Aorta (tissue), 5 donors: ENCODE results near the gene IL1RAPL1. TPM values are rescaled to one million over a fixed set of nuclear protein-coding genes. Genes with fewer than 3 reads are reported as not detected.

Source experiments
- ATAC-seq: fragments of 200-7000 bp; cut with Tn5 transposase; one replicate; pipeline ENCODE4 v1.9.1; 2022; ENCODE audit warnings: moderate library complexity; ENCODE audit not compliant: low FRiP score
- DNase-seq, 2 donors: peaks; one replicate each; pipeline ENCODE4 v3.0.0-alpha.2; 2020
- H3K27ac ChIP-seq, 2 donors: one replicate each; pipeline ENCODE4 v1.5.1; 2013; ENCODE audit warnings: low read length in 2 of 2, mild to moderate bottlenecking in 2 of 2, moderate library complexity in 2 of 2, control low read depth in 1 of 2, inconsistent platforms in 1 of 2, low read depth in 1 of 2
- H3K27me3 ChIP-seq, 2 donors: one replicate each; pipeline ENCODE4 v1.6.1; 2013; ENCODE audit warnings: control low read depth in 1 of 2, low read length in 1 of 2, mild to moderate bottlenecking in 1 of 2, moderate library complexity in 1 of 2; ENCODE audit not compliant: insufficient read depth in 2 of 2, control insufficient read depth in 1 of 2
- H3K36me3 ChIP-seq, 2 donors: one replicate each; pipeline ENCODE4 v1.6.1; 2013; ENCODE audit warnings: control low read depth in 1 of 2, low read length in 1 of 2, mild to moderate bottlenecking in 1 of 2; ENCODE audit not compliant: insufficient read depth in 2 of 2, control insufficient read depth in 1 of 2
- H3K4me1 ChIP-seq, 2 donors: one replicate each; pipeline ENCODE4 v1.6.1; 2013; ENCODE audit warnings: low read length in 2 of 2, control low read depth in 1 of 2, mild to moderate bottlenecking in 1 of 2, moderate library complexity in 1 of 2; ENCODE audit not compliant: insufficient read depth in 2 of 2, control insufficient read depth in 1 of 2
- H3K4me3 ChIP-seq, 2 donors: one replicate each; pipeline ENCODE4 v1.5.1; 2013; ENCODE audit warnings: low read length in 2 of 2, control low read depth in 1 of 2, mild to moderate bottlenecking in 1 of 2
- H3K9me3 ChIP-seq: one replicate; pipeline ENCODE4 v1.6.1; 2013; ENCODE audit warnings: mild to moderate bottlenecking, low read length; ENCODE audit not compliant: control insufficient read depth
- WGBS, 2 donors: extraction: QIAGEN DNeasy Blood & Tissue Kit; methylation state at CpG; one replicate each; pipeline ENCODE4 v1.1.7; 2013; 5-methylcytosine and 5-hydroxymethylcytosine counted together
- intact Hi-C, 2 donors: fragments of 100-400 bp; cut with DNase I; formaldehyde crosslinking; loops; one replicate each; pipeline versions ENCODE4 v1.14.2 to v1.15.0; 2022
- polyA plus RNA-seq, 2 donors: library from polyadenylated mRNA; stranded (reverse); fragments of 200-250 nt; gene quantifications; one replicate each; pipeline ENCODE4 v1.2.3, GENCODE V29; 2013
- total RNA-seq, 2 donors: library from RNA; stranded (reverse); fragmentation: NEBNext Ultra II Directional; extraction: Animal tissue kit (Norgen Biotek cat#: 25700); gene quantifications; one replicate each; pipeline ENCODE4 v1.2.1, GENCODE V29; 2021
- donor health status: healthy with polysubstance abuse.
- donor health status: Bipolar disorder and iron deficiency.
- donor health status: DM: no; HTN: no; CAD: no.
- donor health status: DM: no; HTN: no; CAD: no.
- donor health status: DM: yes; HTN: yes; CAD: no.

Gene IL1RAPL1
- total and polyA plus RNA-seq, 4 donors: 0.24 to 0.26 TPM; not detected in 2

DNA sequence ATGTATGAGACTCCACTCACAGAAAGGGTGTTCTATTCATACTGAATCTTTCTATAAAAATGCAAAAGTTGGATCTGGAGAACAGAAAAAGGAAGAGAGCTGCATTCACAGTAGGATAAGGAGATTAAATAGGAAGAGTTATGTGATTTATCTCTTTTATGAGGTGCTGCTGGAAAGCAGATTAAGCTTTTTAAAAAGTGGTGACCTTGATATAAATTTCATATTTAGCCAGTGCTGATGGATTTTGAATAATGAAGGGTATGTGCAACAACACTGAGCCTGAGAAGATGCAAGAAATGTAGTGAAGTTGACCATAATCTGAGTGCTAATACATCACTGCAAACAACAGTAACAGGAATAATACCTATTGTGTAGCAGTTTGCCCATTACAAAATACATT is 795.6 kb downstream of the IL1RAPL1 start:
- intact Hi-C loops: no loop called here
- no peaks in the 10 kb centered on the region for H3K27me3 ChIP-seq
- no peaks in the 10 kb centered on the region for H3K4me1 ChIP-seq
- H3K9me3 ChIP-seq: no peaks in the 10 kb centered on the region
- no peak for ATAC-seq
- DNase-seq: no peak
- H3K27ac ChIP-seq: no peak overlapping the region
- no peaks in the 10 kb centered on the region for H3K36me3 ChIP-seq
- H3K4me3 ChIP-seq: no peak overlapping the region

GRCh38 chrX:29388509-29388908 is 801.3 kb downstream of the IL1RAPL1 start:
- Histone ChIP-seq H3K9me3 (no peaks in the 10 kb centered on the region), H3K27me3 (no peaks in the 10 kb centered on the region), H3K4me1 (no peaks in the 10 kb centered on the region), H3K36me3 (no peaks in the 10 kb centered on the region), H3K27ac (no peak overlapping the region), H3K4me3 (no peak overlapping the region)
- DNase-seq (no peak), ATAC-seq (no peak)
- intact Hi-C loops: no loop called here
- WGBS, 2 donors: 66 to 94% methylated on average over 1 of the region's 1 CpG

DNA sequence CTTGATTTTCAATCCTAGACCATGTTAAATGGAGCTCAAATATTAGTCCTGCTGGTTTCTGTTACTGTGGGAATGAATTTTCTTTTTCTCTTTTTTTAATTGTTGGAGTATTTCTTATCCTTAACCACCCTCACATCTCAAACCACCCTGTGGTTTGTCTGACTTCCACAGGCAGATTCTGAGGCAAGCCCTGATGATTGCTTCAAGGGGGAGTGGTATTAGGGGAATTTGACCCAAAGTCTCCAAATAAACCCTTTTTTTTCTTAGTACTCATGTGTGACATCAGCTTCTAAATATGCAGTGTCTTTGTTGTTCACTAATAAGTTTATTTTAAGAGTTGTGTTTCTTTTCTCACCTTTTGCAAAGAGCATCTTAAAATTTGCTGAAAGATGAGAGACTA is 810.3 kb downstream of the IL1RAPL1 start:
- Histone ChIP-seq H3K9me3 (no peaks in the 10 kb centered on the region), H3K4me1 (no peaks in the 10 kb centered on the region), H3K27me3 (no peaks in the 10 kb centered on the region), H3K36me3 (no peaks in the 10 kb centered on the region), H3K27ac (no peak overlapping the region), H3K4me3 (no peak overlapping the region)
- intact Hi-C loops: no loop called here
- ATAC-seq: no peak
- no peak for DNase-seq

- no peaks in the 10 kb centered on the region for H3K36me3 ChIP-seq
- H3K4me1 ChIP-seq: no peaks in the 10 kb centered on the region
- H3K4me3 ChIP-seq: no peak overlapping the region
- no peaks in the 10 kb centered on the region for H3K27me3 ChIP-seq
- intact Hi-C loops: no loop called here
- no peaks in the 10 kb centered on the region for H3K9me3 ChIP-seq
- ATAC-seq (no peak), DNase-seq (no peak)
- H3K27ac ChIP-seq: no peak overlapping the region
- WGBS, 2 donors: 93% methylated on average over 4 of the region's 4 CpGs
These were observed 820.1 kb downstream of the IL1RAPL1 start for GRCh38 chrX:29407357-29407756.

GRCh38 chrX:29419774-29420553 is 832.7 kb downstream of the IL1RAPL1 start:
- DNase-seq (no peak), ATAC-seq (no peak)
- intact Hi-C loops: no loop called here
- 13 to 20% methylated on average over 2 of the region's 2 CpGs for WGBS, 2 donors
- H3K36me3 ChIP-seq: no peaks in the 10 kb centered on the region
- no peak overlapping the region for H3K27ac ChIP-seq
- H3K27me3 ChIP-seq: no peaks in the 10 kb centered on the region
- no peaks in the 10 kb centered on the region for H3K9me3 ChIP-seq
- H3K4me3 ChIP-seq: no peak overlapping the region
- H3K4me1 ChIP-seq: no peaks in the 10 kb centered on the region

- no peak for ATAC-seq
These were observed 834.8 kb downstream of the IL1RAPL1 start for GRCh38 chrX:29422034-29422433.

DNA sequence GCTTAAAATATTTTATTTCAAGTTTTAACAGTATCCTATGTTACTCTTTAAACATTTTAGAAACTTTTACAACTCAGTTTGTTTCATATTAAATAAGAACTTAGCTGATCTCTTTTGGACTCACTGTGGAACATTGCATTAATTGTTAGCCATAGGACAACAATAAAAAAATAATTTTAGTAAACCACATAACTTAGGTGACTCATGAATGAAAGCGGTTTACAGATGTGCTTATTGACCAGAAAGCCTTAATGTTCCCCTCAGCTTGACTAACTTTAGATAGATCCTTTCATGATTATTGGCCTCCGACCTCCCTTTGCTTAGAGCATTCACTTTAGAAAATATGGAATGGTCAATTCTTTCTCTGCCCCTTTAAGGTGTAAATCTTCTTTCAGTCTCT is 844.6 kb downstream of the IL1RAPL1 start:
- intact Hi-C loops: no loop called here
- Histone ChIP-seq H3K9me3 (no peaks in the 10 kb centered on the region), H3K36me3 (no peaks in the 10 kb centered on the region), H3K27ac (no peak overlapping the region), H3K4me3 (no peak overlapping the region), H3K4me1 (no peaks in the 10 kb centered on the region), H3K27me3 (no peaks in the 10 kb centered on the region)
- WGBS, 2 donors: 76 to 95% methylated on average over 2 of the region's 2 CpGs
- DNase-seq: no peak
- ATAC-seq: no peak

More at GRCh38 chrX:29422034-29422433, 834.8 kb downstream of the IL1RAPL1 start:
- WGBS, 2 donors: 66 to 92% methylated on average over 3 of the region's 3 CpGs
- DNase-seq: no peak
- no peaks in the 10 kb centered on the region for H3K9me3 ChIP-seq
- H3K27ac ChIP-seq: no peak overlapping the region
- intact Hi-C loops: no loop called here
- H3K36me3 ChIP-seq: no peaks in the 10 kb centered on the region
- no peaks in the 10 kb centered on the region for H3K27me3 ChIP-seq
- H3K4me3 ChIP-seq: no peak overlapping the region
- no peaks in the 10 kb centered on the region for H3K4me1 ChIP-seq

DNA sequence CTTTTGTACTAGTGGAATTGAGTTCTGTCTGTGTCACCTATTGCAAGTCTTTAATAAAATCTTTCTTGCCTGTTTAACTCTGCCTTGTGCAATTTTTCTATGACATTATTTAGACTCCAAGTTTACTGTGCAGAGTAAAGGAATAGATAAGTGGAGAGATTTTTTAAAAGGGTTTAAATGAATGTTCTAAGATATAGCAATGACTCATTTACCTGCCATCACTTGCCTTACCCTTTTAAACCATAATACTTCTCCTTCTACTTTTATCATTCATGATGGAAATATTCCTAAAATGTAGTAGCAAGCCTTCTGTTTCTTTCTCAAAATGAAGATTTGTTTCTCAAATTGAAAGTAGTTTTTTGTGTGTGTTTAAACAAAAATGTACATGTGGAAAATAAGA is 845.3 kb downstream of the IL1RAPL1 start:
- no peak for DNase-seq
- H3K36me3 ChIP-seq: no peaks in the 10 kb centered on the region
- no peaks in the 10 kb centered on the region for H3K27me3 ChIP-seq
- no peak for ATAC-seq
- intact Hi-C loops: no loop called here
- H3K27ac ChIP-seq: no peak overlapping the region
- no peaks in the 10 kb centered on the region for H3K9me3 ChIP-seq
- no peaks in the 10 kb centered on the region for H3K4me1 ChIP-seq
- no peak overlapping the region for H3K4me3 ChIP-seq

DNA sequence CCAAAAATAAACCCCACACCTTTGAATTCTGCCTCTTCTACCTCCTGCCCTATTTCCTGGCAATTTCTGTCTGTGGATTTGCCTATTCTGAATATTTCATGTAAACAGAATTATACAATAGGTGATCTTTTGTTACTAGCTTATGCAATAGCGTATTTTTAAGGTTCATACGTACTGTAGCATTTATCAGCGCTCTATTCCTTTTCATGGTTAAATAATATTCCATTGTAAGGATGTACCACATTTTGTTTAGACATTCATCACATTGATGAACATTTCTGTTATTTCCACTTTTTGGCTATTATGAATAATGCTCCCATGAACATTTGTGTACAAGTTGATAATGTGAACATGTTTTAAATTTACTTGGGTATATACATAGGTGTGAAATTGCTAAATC is 847.7 kb downstream of the IL1RAPL1 start:
- H3K27ac ChIP-seq: no peak overlapping the region
- no peaks in the 10 kb centered on the region for H3K4me1 ChIP-seq
- H3K9me3 ChIP-seq: no peaks in the 10 kb centered on the region
- DNase-seq (no peak), ATAC-seq (no peak)
- intact Hi-C loops: no loop called here
- H3K4me3 ChIP-seq: no peak overlapping the region
- 83 to 97% methylated on average over 3 of the region's 3 CpGs for WGBS, 2 donors
- no peaks in the 10 kb centered on the region for H3K27me3 ChIP-seq
- no peaks in the 10 kb centered on the region for H3K36me3 ChIP-seq
